Ovary (tissue), 9 donors: ENCODE data around the gene FAM9C. TPM values are rescaled to one million over a fixed set of nuclear protein-coding genes. Genes with fewer than 3 reads are reported as not detected.

Source experiments
- DNase-seq, 5 donors: peaks; one replicate each; pipeline ENCODE4 v3.0.0-alpha.2; 2019 to 2020
- H3K27ac ChIP-seq, 2 donors: fragments of 200-600 bp; one replicate each; pipeline versions ENCODE4 v1.5.1 to v1.8.0; 2019 to 2022
- H3K27me3 ChIP-seq: fragments of 200-600 bp; one replicate; pipeline ENCODE4 v1.8.0; 2022
- H3K36me3 ChIP-seq: fragments of 200-600 bp; sonication (generic); one replicate; pipeline ENCODE4 v1.5.1; 2019
- H3K4me1 ChIP-seq: one replicate; pipeline ENCODE4 v1.8.1; 2013; ENCODE audit warnings: mild to moderate bottlenecking, moderate library complexity; ENCODE audit not compliant: insufficient read depth
- H3K4me3 ChIP-seq: fragments of 200-600 bp; sonication (generic); one replicate; pipeline ENCODE4 v1.5.1; 2017
- H3K9me3 ChIP-seq, 2 donors: fragments of 200-600 bp in 1 of 2; sonication (generic) in 1 of 2; one replicate each; pipeline versions ENCODE4 v1.5.1 to v1.8.1; 2013 to 2019; ENCODE audit warnings: mild to moderate bottlenecking in 1 of 2, moderate library complexity in 1 of 2
- CTCF ChIP-seq, 3 donors: fragments of 450-650 bp in 2 of 3; fragments of 200-600 bp in 1 of 3; IDR thresholded peaks; one replicate each; pipeline versions ENCODE4 v1.5.1 to v1.8.0; 2016 to 2022; ENCODE audit warnings: antibody characterized with exemption in 3 of 3, mild to moderate bottlenecking in 1 of 3
- EP300 ChIP-seq: sonication (generic); formaldehyde crosslinking; IDR thresholded peaks from one replicate; pipeline ENCODE4 v1.6.1; 2017; ENCODE audit warnings: antibody characterized with exemption
- POLR2A ChIP-seq: fragments of 450-650 bp; IDR thresholded peaks from one replicate; pipeline ENCODE4 v1.6.1; 2017; ENCODE audit warnings: antibody characterized with exemption, mild to moderate bottlenecking, moderate library complexity
- WGBS, 3 donors: extraction: QIAGEN DNeasy Blood & Tissue Kit in 1 of 3; methylation state at CpG; one replicate each; pipeline versions ENCODE4 v1.1.5 to v1.1.7; 2013 to 2017; 5-methylcytosine and 5-hydroxymethylcytosine counted together
- intact Hi-C, 4 donors: fragments of 100-400 bp; cut with DNase I; formaldehyde crosslinking; loops; one replicate each; pipeline versions ENCODE4 v1.11.0 to v1.15.1; 2022 to 2023
- polyA plus RNA-seq, 2 donors: library from polyadenylated mRNA; stranded (reverse); fragments of 200-250 nt in 1 of 2; fragments of 350-450 nt in 1 of 2; fragmentation: Illumina TruSeq in 1 of 2; extraction: RNeasy Lipid Tissue Mini Kit (QIAGEN cat#74804) in 1 of 2; gene quantifications; one replicate each; pipeline ENCODE4 v1.2.3, GENCODE V29; 2013 to 2014
- total RNA-seq, 7 donors: library from RNA; depleted of rRNA in 2 of 7; stranded (reverse); fragments of >200 nt in 2 of 7; fragmentation: NEBNext Ultra II Directional in 3 of 7; extraction: Animal tissue kit (Norgen Biotek cat#: 25700) in 3 of 7; gene quantifications; one replicate each; pipeline versions ENCODE4 v1.1.0 to v1.2.4, GENCODE V29; 2016 to 2023
- donor health status: DM: no; HTN: no; CAD: no; lungs with moderate emphysema.
- donor health status: DM: no; HTN: no; CAD: no.
- donor health status: Bipolar disorder and iron deficiency.
- donor health status: DM: yes; HTN: yes; CAD: no.
- donor health status: DM: no; HTN: no; CAD: no.
- donor health status: DM: yes; HTN: yes; CAD: no.

FAM9C gene
- total and polyA plus RNA-seq, 9 donors = 0.10 to 1.6 (median 0.87) TPM; not detected in 4

GRCh38 chrX:12989461-12989860 lies 55.0 kb downstream of the FAM9C start:
- no peak overlapping the region for H3K27ac ChIP-seq
- H3K4me1 ChIP-seq = no peaks in the 10 kb centered on the region
- intact Hi-C loops = no loop called here
- TF ChIP-seq EP300 (no peak), CTCF (IDR thresholded peaks at IDR 0.05) (no peak)
- H3K27me3 ChIP-seq = no peaks in the 10 kb centered on the region
- H3K9me3 ChIP-seq = no peaks in the 10 kb centered on the region
- no peak overlapping the region for H3K4me3 ChIP-seq
- WGBS, 3 donors = 59 to 69% (median 62%) methylated on average over 3 of the region's 3 CpGs
- no peaks in the 10 kb centered on the region for H3K36me3 ChIP-seq
- no peak for DNase-seq

GRCh38 chrX:12988797-12989196 lies 55.6 kb downstream of the FAM9C start:
- Histone ChIP-seq H3K27me3 (no peaks in the 10 kb centered on the region), H3K4me3 (no peak overlapping the region), H3K36me3 (no peaks in the 10 kb centered on the region), H3K27ac (no peak overlapping the region), H3K9me3 (no peaks in the 10 kb centered on the region), H3K4me1 (no peaks in the 10 kb centered on the region)
- intact Hi-C loops = no loop called here
- TF ChIP-seq POLR2A = no peak
- no peak for DNase-seq
- 38 to 50% (median 45%) methylated on average over 7 of the region's 7 CpGs for whole genome bisulfite sequencing, 3 donors

- 79 to 87% (median 85%) methylated on average over 8 of the region's 8 CpGs for WGBS, 3 donors
- no peaks in the 10 kb centered on the region for H3K4me1 ChIP-seq
- H3K27me3 ChIP-seq = no peaks in the 10 kb centered on the region
- no peak for DNase-seq
- no peak overlapping the region for H3K27ac ChIP-seq
- H3K9me3 ChIP-seq = no peaks in the 10 kb centered on the region
- TF ChIP-seq EP300 (no peak), CTCF (IDR thresholded peaks at IDR 0.05) (no peak), POLR2A (no peak)
- intact Hi-C loops = no loop called here
- H3K36me3 ChIP-seq = no peaks in the 10 kb centered on the region
- no peak overlapping the region for H3K4me3 ChIP-seq
These were observed 56.4 kb downstream of the FAM9C start for GRCh38 chrX:12987900-12988594.

- no peaks in the 10 kb centered on the region for H3K27me3 ChIP-seq
- intact Hi-C loops = no loop called here
- H3K27ac ChIP-seq = no peak overlapping the region
- WGBS, 3 donors = 88 to 91% (median 89%) methylated on average over 6 of the region's 6 CpGs
- no peaks in the 10 kb centered on the region for H3K36me3 ChIP-seq
- TF ChIP-seq CTCF (IDR thresholded peaks at IDR 0.05) (no peak), EP300 (no peak), POLR2A (no peak)
- H3K9me3 ChIP-seq = no peaks in the 10 kb centered on the region
- H3K4me3 ChIP-seq = no peak overlapping the region
- no peaks in the 10 kb centered on the region for H3K4me1 ChIP-seq
- DNase-seq = no peak
These were observed 57.1 kb downstream of the FAM9C start for GRCh38 chrX:12987340-12987739.

GRCh38 chrX:12986886-12987285 lies 57.5 kb downstream of the FAM9C start:
- no peak overlapping the region for H3K4me3 ChIP-seq
- intact Hi-C loops = no loop called here
- no peak for TF ChIP-seq CTCF (IDR thresholded peaks at IDR 0.05)
- TF ChIP-seq POLR2A = no peak
- TF ChIP-seq EP300 = no peak
- DNase-seq = no peak
- H3K27me3 ChIP-seq = no peaks in the 10 kb centered on the region
- no peaks in the 10 kb centered on the region for H3K36me3 ChIP-seq
- no peak overlapping the region for H3K27ac ChIP-seq
- no peaks in the 10 kb centered on the region for H3K4me1 ChIP-seq
- no peaks in the 10 kb centered on the region for H3K9me3 ChIP-seq
- 66 to 69% (median 67%) methylated on average over 2 of the region's 2 CpGs for WGBS, 3 donors
